Erythroblast (primary cell): ENCODE measurements around the gene SELL.

Source experiments
- GATA1 ChIP-seq: IDR thresholded peaks from 2 replicates; pipeline ENCODE4 v1.6.1; 2011; ENCODE audit warnings: low read depth, mild to moderate bottlenecking, control low read depth, low read length, moderate library complexity
- POLR2A ChIP-seq: IDR thresholded peaks from 2 replicates; pipeline ENCODE4 v1.6.1; 2011; ENCODE audit warnings: mild to moderate bottlenecking, low read length

DNA sequence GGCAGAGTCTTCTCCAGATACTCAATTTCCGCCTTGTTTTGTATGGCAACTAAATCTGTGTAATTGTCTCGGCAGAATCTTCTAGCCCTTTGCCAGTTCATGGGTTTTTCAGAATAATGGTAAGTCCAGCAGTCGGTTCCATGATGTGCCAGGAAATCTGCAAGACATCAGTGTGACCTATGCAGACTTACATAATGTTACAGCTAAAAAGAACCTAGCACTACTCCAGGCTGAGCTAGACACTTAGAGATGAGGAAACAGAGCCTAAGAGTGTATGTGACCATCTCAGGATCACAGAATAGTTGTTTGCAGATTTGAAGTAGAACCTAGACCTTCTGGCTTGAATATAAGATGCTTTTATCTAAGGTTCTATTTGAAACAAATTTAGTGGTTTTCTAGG, 2.8 kb downstream of the SELL start:
- TF ChIP-seq POLR2A (no peak), GATA1 (no peak)
